Nucleus accumbens (tissue), 56 donors: ENCODE data around the gene DNASE2.
"Not testable (repeated sequence)": the region's sequence is repeated elsewhere in the genome, so short reads cannot be mapped to it uniquely, and the experiment has no call there.

Source experiments
- DNase-seq, 56 donors: peaks; one replicate each; lab custom pipeline; 2025; lab: John Stamatoyannopoulos, UW

DNASE2 gene

DNA sequence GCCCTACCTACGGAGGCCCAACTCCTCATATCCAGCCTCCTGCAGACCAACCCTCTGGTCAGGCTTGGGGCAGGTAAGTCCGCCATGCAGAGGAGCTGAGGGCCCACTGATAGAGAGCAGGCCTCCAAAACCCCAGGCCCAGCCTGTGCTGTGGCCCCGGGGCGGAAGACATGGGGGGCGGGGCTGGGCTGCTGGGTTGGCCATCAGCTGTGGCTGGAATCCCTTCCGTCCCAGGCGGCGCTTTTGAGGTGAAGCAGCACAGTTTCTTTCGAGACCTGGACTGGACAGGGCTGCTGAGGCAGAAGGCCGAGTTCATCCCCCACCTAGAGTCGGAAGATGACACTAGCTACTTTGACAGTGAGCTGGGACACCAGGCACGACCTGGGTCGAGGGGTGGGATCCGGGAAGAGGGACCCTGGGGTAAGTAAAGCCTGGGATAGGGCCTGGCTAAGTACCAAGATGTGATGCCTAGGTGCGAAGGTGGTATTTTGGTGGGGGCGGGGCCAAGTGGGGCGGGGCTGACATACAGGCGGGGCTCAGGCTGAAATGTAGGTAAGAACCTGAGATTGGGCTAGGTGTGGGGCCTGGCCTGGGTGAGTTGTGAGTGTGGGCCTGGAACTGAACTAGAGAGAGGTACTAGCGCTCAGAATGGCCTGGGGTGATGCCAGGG lies 15.4 kb downstream of the DNASE2 start:
- no peak for DNase-seq

- no peak for DNase-seq
Measured at GRCh38 chr19:12864721-12865715, 16.2 kb downstream of the DNASE2 start.

DNA sequence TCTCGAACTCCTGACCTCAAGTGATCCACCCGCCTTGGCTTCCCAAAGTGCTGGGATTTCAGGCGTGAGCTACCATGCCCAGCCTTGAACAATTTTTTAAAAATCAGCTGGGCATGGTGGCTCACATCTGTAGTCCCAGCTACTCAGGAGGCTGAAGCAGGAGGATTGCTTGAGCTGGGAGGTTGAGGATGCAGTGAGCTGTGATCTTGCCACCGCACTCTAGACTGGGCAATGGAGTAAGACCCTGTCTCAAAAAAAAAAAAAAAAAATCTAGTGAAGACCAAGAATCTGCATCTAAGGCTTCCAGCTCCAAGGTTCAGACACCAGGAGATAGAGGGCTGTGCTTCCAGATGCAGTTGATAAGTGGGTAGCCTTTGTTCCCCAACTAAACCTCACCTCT lies 17.1 kb downstream of the DNASE2 start:
- no peak for DNase-seq

GRCh38 chr19:12859546-12859945 lies 21.7 kb downstream of the DNASE2 start:
- DNase-seq: no peak

DNA sequence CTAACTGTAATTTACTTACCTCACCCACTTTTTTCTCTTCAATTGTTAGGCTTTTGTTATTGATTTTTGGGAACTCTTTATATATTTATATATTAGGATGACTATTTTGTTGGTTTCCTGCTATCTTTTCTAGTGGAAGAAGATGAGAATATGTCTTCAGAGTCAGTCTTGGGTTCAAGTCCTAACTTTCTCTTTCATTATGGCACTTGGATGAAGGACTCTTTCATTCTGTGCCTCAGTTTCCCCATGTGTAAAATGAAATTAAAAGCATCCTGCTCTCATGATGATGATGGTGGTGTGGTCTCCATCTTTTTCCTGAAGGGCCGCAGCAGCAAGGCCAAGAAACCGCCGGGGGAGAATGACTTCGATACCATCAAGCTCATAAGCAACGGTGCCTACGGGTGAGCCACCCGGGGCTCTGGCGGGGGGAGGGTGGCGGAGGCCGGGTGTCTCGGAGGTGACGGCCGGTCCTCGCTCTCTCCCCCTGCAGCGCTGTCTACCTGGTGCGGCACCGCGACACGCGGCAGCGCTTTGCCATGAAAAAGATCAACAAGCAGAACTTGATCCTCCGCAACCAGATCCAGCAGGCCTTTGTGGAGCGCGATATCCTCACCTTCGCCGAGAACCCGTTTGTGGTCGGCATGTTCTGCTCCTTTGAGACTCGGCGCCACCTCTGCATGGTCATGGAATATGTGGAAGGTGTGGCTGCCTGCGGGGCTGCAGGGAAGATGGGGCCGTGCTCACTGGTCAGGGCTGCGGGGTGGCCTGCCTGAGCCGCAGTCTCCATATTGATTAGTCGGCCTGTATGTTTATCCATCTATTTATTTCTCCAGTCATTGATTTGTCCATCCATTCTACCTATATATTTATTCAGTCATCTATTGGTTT lies 23.0 kb downstream of the DNASE2 start:
- DNase-seq: no peak

- no peak for DNase-seq
Measured at GRCh38 chr19:12856653-12857052, 24.6 kb downstream of the DNASE2 start.

DNA sequence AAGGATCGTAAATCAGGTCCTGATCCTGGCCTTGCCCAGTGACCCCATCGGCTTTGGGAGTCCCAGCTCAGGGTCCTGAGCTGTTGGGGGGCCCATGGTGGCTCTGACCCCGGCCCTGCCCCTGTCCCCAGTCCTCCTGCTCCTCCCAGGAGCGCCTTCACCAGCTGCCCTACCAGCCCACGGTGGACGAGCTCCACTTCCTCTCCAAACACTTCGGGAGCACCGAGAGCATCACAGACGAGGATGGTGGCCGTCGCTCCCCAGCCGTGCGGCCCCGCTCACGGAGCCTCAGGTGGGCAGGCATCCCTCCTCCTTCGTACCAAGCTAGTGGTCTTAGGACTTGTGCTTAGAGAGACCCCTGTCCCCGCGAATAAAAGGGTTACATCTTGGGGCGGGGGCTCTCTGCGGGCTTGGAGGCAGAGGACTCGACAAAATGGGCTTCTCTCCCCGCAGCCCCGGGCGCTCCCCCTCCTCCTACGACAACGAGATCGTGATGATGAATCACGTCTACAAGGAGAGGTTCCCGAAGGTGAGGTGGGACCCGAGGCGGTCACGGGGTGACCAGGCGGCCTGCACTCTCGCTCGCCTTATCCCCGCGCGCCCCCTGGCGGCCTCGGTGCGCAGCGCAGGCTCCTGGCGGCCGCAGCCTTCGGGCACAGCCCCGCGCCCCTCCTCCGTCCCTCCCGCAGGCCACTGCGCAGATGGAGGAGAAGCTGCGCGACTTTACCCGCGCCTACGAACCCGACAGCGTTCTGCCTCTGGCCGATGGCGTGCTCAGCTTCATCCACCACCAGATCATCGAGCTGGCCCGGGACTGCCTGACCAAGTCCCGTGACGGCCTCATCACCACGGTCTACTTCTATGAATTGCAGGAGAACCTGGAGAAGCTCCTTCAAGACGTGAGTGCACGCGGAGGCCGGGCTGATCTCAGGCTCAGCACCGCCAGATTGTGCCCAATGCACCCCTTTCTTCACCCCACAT lies 33.8 kb downstream of the DNASE2 start:
- DNase-seq: peak in 51 of 56 donors; percentile 6 to 91 (median 66)

DNA sequence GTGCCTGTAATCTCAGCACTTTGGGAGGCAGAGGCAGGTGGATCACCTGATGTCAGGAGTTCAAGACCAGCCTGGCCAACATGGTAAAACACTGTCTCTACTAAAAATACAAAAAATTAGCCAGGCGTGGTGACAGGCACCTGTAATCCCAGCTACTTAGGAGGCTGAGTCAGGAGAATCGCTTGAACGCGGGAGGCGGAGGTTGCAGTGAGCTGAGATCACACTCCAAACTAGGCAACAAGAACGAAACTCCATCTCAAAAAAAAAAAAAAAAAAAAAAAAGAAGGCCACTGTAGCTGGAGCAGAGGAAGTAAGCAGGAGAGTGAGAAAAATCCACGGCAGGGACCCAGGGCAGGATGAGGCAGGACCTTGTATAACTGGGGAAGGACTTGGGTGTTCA lies 34.6 kb downstream of the DNASE2 start:
- DNase-seq: not testable (repeated sequence)

GRCh38 chr19:12843999-12844732 lies 37.1 kb downstream of the DNASE2 start:
- no peak for DNase-seq

DNA sequence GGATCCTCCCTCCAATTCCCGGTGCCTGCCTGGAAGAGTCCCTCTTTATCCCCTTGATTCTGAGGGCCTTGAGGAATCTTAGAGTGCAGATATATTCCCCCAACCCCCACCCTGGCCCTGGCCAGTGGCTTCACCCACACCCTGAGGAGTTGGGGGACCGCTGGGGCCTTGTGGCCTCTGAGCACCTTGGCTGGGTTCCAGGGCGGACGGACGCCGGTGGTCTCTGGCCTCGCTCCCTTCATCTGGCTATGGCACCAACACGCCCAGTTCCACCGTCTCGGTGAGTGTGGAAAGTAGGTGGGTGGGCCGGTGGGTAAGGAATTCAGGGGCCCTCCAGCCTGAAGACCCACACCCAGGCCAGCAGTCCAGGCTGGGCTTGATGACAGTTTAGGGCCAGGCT lies 37.9 kb downstream of the DNASE2 start:
- no peak for DNase-seq

- no peak for DNase-seq
Measured at GRCh38 chr19:12842511-12842910, 38.7 kb downstream of the DNASE2 start.

DNA sequence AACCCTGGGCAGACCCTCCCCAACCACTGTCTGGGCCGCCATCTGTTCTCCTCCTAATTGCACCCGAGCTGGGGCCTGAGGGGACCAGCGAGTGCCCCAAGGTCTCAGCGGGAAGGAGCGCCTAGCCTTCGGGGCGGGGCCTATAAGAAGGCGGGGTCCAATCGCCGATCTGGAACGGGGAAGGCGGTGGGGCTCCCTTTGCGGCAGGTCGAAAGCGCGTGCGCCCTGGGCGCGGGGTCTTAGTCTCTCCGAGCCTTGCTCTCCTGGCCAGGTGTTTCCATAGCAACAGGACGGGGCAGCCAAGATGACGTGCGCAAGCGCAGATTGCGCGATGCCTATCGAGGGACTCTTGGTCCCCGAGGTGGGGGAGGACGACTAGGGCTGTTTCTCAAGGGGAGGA lies 40.2 kb downstream of the DNASE2 start:
- DNase-seq: peak in 12 of 56 donors; percentile 4 to 55 (median 22)

DNA sequence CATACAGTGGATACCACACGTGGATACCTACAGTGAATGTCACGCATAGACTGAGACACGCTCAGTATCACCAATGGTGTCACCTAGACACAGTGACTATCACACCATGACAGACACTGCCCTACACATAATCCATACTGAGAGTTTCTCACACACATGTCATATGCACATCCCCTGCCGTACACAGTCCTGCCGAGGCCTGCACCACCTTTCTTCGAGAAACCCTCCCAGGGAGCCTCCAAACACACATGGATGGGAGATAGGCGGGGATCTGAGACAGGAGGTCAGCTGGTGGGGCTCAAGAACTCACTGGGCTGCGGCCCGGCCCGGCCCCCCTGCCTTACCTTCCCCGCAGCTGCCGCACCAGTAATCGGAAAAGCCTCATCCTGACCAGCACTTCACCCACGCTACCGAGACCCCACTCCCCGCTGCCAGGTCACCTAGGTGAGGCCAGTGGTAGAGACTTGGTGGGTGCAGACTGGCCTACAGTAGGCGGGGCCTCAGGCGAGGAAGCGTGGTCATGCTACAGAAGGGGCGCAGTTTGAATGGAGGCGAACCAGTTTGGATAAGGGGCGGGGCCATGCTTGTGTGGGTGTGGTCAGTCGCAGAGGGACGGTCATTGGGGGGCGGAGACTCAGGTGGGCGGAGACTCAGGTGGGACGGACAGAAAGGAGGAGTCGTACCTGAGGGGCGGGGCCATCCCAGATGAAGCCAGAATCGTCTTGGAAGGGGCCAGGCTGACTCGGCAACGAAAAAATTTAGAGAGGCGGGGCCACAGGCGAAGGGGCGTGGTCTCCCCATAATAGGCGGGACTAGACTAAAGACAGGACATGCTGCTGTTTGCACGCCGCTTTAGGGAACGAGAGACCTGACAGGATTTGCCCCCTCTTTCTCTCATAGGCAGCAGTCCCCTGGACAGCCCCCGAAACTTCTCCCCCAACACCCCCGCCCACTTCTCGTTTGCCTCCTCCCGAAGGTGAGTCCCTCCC lies 40.9 kb downstream of the DNASE2 start:
- DNase-seq: peak in 17 of 56 donors; percentile 6 to 70 (median 18)

- peak in 1 of 56 donors; percentile 6 for DNase-seq
Measured at GRCh38 chr19:12838886-12839756, 42.1 kb downstream of the DNASE2 start.

DNA sequence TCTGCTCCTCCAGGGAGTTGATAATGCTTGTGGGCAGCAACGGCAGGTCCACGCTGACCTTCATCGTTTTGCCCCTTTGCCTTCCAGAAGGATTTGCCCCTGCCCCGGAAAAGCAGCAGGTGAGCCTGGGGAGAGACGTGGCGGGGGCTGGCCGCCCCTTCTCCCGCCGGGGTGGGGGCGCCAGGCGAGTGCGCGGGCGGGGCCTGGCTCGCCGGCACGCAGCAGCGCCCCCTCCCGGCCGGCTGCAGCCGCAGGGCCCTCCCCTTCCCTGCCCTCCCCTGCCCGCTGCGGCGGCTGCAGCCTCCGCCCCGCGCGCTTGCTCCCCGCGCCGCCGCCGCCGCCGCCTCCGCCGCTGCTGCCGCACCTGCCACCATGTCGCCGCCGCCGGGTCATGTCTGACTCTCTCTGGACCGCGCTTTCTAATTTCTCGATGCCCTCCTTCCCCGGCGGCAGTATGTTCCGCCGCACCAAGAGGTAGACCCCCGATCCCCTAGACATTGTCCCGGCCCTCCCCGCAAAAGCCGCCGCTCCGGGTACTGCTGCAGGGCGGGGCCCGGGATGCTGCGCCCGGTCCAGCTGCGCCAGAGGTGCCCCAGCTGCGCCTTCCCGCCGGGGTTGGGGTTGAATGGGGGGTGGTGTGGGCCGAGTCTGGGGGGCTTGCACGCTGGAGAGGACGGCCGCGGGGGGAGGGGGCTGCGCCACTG lies 42.9 kb downstream of the DNASE2 start, which contains the start of gene MAST1:
TSS of gene MAST1 (plus strand) at position 334 of the 704 bp plus-strand sequence. CDS start at position 392, 58 bp downstream.
- DNase-seq: peak in 17 of 56 donors; percentile 5 to 55 (median 22)
